HCT116 (cell line): ENCODE measurements around the gene SGIP1. TPM values are rescaled to one million over a fixed set of nuclear protein-coding genes. Genes with fewer than 3 reads are reported as not detected.

Experiments
- ATAC-seq: fragments of 200-7000 bp; cut with Tn5 transposase; 2 replicates; pipeline ENCODE4 v1.9.1; 2020; ENCODE audit warnings: mild to moderate bottlenecking, moderate library complexity
- BruUV-seq: library from RNA; stranded (reverse); fragments of 400-500 nt; replicated peaks from 2 replicates; lab custom pipeline; 2021; lab: Mats Ljungman, UMichigan
- CTCF ChIA-PET: fragments of 300-600 bp; sonication (Branson Sonifier 250); formaldehyde crosslinking; loops from one replicate; lab custom pipeline; 2021; ENCODE audit warnings: antibody characterized with exemption; lab: Charles Lee
- POLR2A ChIA-PET: fragments of 300-600, 350-600 bp; sonication (Branson Sonifier 250); formaldehyde crosslinking; loops from one replicate; lab custom pipeline; 2021; ENCODE audit warnings: antibody characterized with exemption; lab: Charles Lee
- RAD21 ChIA-PET, 2 experiments: fragments of 300-600 bp; sonication (Branson Sonifier 250); formaldehyde crosslinking; loops; one replicate each; lab custom pipeline; 2023; ENCODE audit warnings: low total read pairs in 2 of 2; ENCODE audit not compliant: uncharacterized antibody in 2 of 2, unreplicated experiment in 2 of 2, low non-redundant PET in 1 of 2; lab: Charles Lee
- DNase-seq: peaks from one replicate; pipeline ENCODE4 v3.0.0-alpha.2; 2010; ENCODE audit warnings: low read depth, low spot score
- H2AFZ ChIP-seq: fragments of 200-600 bp; shearing (Covaris generic), sonication (generic); 2 replicates; pipeline ENCODE4 v1.6.1; 2017; ENCODE audit warnings: low read depth, mixed run types, mixed read lengths, antibody characterized with exemption, low read length; ENCODE audit not compliant: poor library complexity, severe bottlenecking
- H3K27ac ChIP-seq: 2 replicates; pipeline ENCODE4 v1.5.1; 2012; ENCODE audit warnings: low read depth, low read length
- H3K27me3 ChIP-seq: fragments of 200-600 bp; sonication (generic); 2 replicates; pipeline ENCODE4 v1.6.1; 2016; ENCODE audit warnings: mixed run types, low read length, mixed read lengths; ENCODE audit not compliant: insufficient read depth
- H3K36me3 ChIP-seq, 2 experiments: fragments of 200-500 bp in 1 of 2; fragments of 200-600 bp in 1 of 2; sonication (Bioruptor generic) in 1 of 2; sonication (generic) in 1 of 2; 2 replicates each; pipeline versions ENCODE4 v1.5.1 to v1.6.1; 2014 to 2016; ENCODE audit warnings: low read length in 2 of 2, inconsistent platforms in 1 of 2, mixed read lengths in 1 of 2, mixed run types in 1 of 2; ENCODE audit not compliant: insufficient read depth in 2 of 2, control insufficient read depth in 1 of 2
- H3K4me1 ChIP-seq, 2 experiments: fragments of 200-600 bp in 1 of 2; sonication (generic) in 1 of 2; 2 replicates each; pipeline versions ENCODE4 v1.5.1 to v1.6.1; 2012 to 2017; ENCODE audit warnings: low read length in 2 of 2, inconsistent platforms in 1 of 2, mild to moderate bottlenecking in 1 of 2, mixed read lengths in 1 of 2, mixed run types in 1 of 2, moderate library complexity in 1 of 2; ENCODE audit not compliant: insufficient read depth in 2 of 2, control insufficient read depth in 1 of 2
- H3K4me2 ChIP-seq: fragments of 200-600 bp; sonication (generic); 2 replicates; pipeline ENCODE4 v1.6.1; 2017; ENCODE audit warnings: mixed run types, low read length, mixed read lengths
- H3K4me3 ChIP-seq, 2 experiments: fragments of 200-600 bp in 1 of 2; sonication (generic) in 1 of 2; replicated peaks in 1 of 2; 2 replicates each; pipeline ENCODE4 v1.5.1; 2011 to 2016; ENCODE audit warnings: low read length in 2 of 2, control low read depth in 1 of 2, low read depth in 1 of 2, mild to moderate bottlenecking in 1 of 2, mixed read lengths in 1 of 2, mixed run types in 1 of 2
- H3K79me2 ChIP-seq: fragments of 200-600 bp; sonication (generic); 2 replicates; pipeline ENCODE4 v1.6.1; 2017; ENCODE audit warnings: mild to moderate bottlenecking, mixed run types, low read length, moderate library complexity, mixed read lengths; ENCODE audit not compliant: insufficient read depth
- H3K9ac ChIP-seq: fragments of 200-600 bp; sonication (generic); 2 replicates; pipeline ENCODE4 v1.6.1; 2016; ENCODE audit warnings: low read length, mixed read lengths
- H3K9me2 ChIP-seq: fragments of 200-600 bp; sonication (generic), shearing (Covaris generic); 2 replicates; pipeline ENCODE4 v1.6.1; 2017; ENCODE audit warnings: mixed run types, mild to moderate bottlenecking, moderate library complexity; ENCODE audit not compliant: insufficient read depth
- H3K9me3 ChIP-seq, 2 experiments: fragments of 200-500 bp in 1 of 2; fragments of 200-600 bp in 1 of 2; sonication (Bioruptor generic) in 1 of 2; sonication (generic) in 1 of 2; 2 replicates each; pipeline ENCODE4 v1.6.1; 2014 to 2017; ENCODE audit warnings: low read length in 2 of 2, mixed read lengths in 2 of 2, inconsistent platforms in 1 of 2, low read depth in 1 of 2, mild to moderate bottlenecking in 1 of 2, mixed run types in 1 of 2, moderate library complexity in 1 of 2; ENCODE audit not compliant: control insufficient read depth in 1 of 2, insufficient read depth in 1 of 2
- H4K20me1 ChIP-seq: fragments of 200-600 bp; sonication (generic), shearing (Covaris generic); 2 replicates; pipeline ENCODE4 v1.6.1; 2017; ENCODE audit warnings: mixed run types, mild to moderate bottlenecking, moderate library complexity; ENCODE audit not compliant: insufficient read depth
- ATF3 ChIP-seq: IDR thresholded peaks from 2 replicates; pipeline ENCODE4 v1.6.1; 2012
- CBX3 ChIP-seq: IDR thresholded peaks from 2 replicates; pipeline ENCODE4 v1.6.1; 2012; ENCODE audit warnings: low read depth
- CEBPB ChIP-seq: IDR thresholded peaks from 2 replicates; pipeline ENCODE4 v1.6.1; 2012; ENCODE audit warnings: low read depth
- ELF1 ChIP-seq: IDR thresholded peaks from 2 replicates; pipeline ENCODE4 v1.6.1; 2012; ENCODE audit warnings: low read depth, borderline replicate concordance
- EZH2 ChIP-seq: fragments of 200-600 bp; sonication (generic); IDR thresholded peaks from 2 replicates; pipeline ENCODE4 v1.6.1; 2017; ENCODE audit warnings: antibody characterized with exemption, mixed run types
- EZH2phosphoT487 ChIP-seq: fragments of 200-600 bp; IDR thresholded peaks from 2 replicates; pipeline ENCODE4 v1.6.1; 2018; ENCODE audit warnings: antibody characterized with exemption, borderline replicate concordance
- FOSL1 ChIP-seq: IDR thresholded peaks from 2 replicates; pipeline ENCODE4 v1.6.1; 2012; ENCODE audit warnings: low read depth
- JUND ChIP-seq: IDR thresholded peaks from 2 replicates; pipeline ENCODE4 v1.6.1; 2012
- RAD21 ChIP-seq: IDR thresholded peaks from 2 replicates; pipeline ENCODE4 v1.6.1; 2012; ENCODE audit warnings: low read depth, mild to moderate bottlenecking
- REST ChIP-seq: IDR thresholded peaks from 2 replicates; pipeline ENCODE4 v1.6.1; 2012; ENCODE audit warnings: low read depth
- SIN3A ChIP-seq: IDR thresholded peaks from 2 replicates; pipeline ENCODE4 v1.6.1; 2012; ENCODE audit warnings: low read depth
- SP1 ChIP-seq: IDR thresholded peaks from 2 replicates; pipeline ENCODE4 v1.6.1; 2012; ENCODE audit warnings: low read depth
- SRF ChIP-seq: IDR thresholded peaks from 2 replicates; pipeline ENCODE4 v1.6.1; 2012; ENCODE audit warnings: low read depth
- TCF7L2 ChIP-seq: IDR thresholded peaks from 2 replicates; pipeline ENCODE4 v1.7.0; 2011; ENCODE audit warnings: borderline replicate concordance, inconsistent platforms; ENCODE audit not compliant: insufficient read depth, insufficient read length; ENCODE audit errors: extremely low read depth
- YY1 ChIP-seq: IDR thresholded peaks from 2 replicates; pipeline ENCODE4 v1.6.1; 2011; ENCODE audit warnings: low read length, low read depth, moderate library complexity, mild to moderate bottlenecking; ENCODE audit not compliant: insufficient replicate concordance; ENCODE audit errors: extremely low read depth
- ZBTB33 ChIP-seq: IDR thresholded peaks from 2 replicates; pipeline ENCODE4 v1.6.1; 2011; ENCODE audit warnings: mild to moderate bottlenecking, low read length, moderate library complexity; ENCODE audit not compliant: insufficient replicate concordance; ENCODE audit errors: extremely low read depth
- ZFX ChIP-seq: fragments of 450-650 bp; IDR thresholded peaks from 2 replicates; pipeline ENCODE4 v1.6.1; 2017
- ZNF274 ChIP-seq: fragments of 200-500 bp; sonication (Bioruptor generic); IDR thresholded peaks from 2 replicates; pipeline ENCODE4 v1.6.1; 2014; ENCODE audit warnings: mild to moderate bottlenecking, low read depth, low read length, inconsistent platforms
- intact Hi-C: fragments of 100-400 bp; cut with micrococcal nuclease; formaldehyde crosslinking; loops from 2 replicates; pipeline ENCODE4 v1.10.0; 2022
- total RNA-seq: library from RNA; stranded (reverse); gene quantifications from one replicate; pipeline ENCODE4 v1.2.1, GENCODE V29; 2021; ENCODE audit not compliant: unreplicated experiment
- TF ChIP-seq, protein P1 (sequence below), 3 experiments: fragments of 200-600 bp in 1 of 3; sonication (generic) in 1 of 3; IDR thresholded peaks in 2 of 3; conservative IDR thresholded peaks in 1 of 3; 2 replicates each; pipeline ENCODE4 v1.5.1; 2012 to 2017; ENCODE audit warnings: low read depth in 2 of 3, low read length in 2 of 3, antibody characterized with exemption in 1 of 3, borderline replicate concordance in 1 of 3, control low read depth in 1 of 3, mild to moderate bottlenecking in 1 of 3, mixed read lengths in 1 of 3, mixed run types in 1 of 3, moderate library complexity in 1 of 3; ENCODE audit not compliant: insufficient read depth in 1 of 3
- TF ChIP-seq, protein P2 (sequence below): IDR thresholded peaks from 2 replicates; pipeline ENCODE4 v1.6.1; 2012

SGIP1 gene
- total RNA-seq, 1 experiment from 2014 or later = 0.15 TPM

GRCh38 chr1:66728021-66728420, 194.1 kb downstream of the SGIP1 start:
- H3K4me3 ChIP-seq = no peak overlapping the region
- intact Hi-C loops = loop anchor here (5.0 to 10.0 kb wide), 2 partner anchors 226 to 773 kb away; no protein-coding TSS in a partner anchor
- H3K79me2 ChIP-seq = no peaks in the 10 kb centered on the region
- ChIA-PET CTCF (no interaction called here), RAD21 (no interaction called here), POLR2A (no interaction called here)
- no peaks in the 10 kb centered on the region for H3K27me3 ChIP-seq
- H4K20me1 ChIP-seq = no peaks in the 10 kb centered on the region
- no peaks in the 10 kb centered on the region for H3K9me2 ChIP-seq
- no peak overlapping the region for H3K27ac ChIP-seq
- no peak overlapping the region for H3K4me2 ChIP-seq
- no peak overlapping the region for H2AFZ ChIP-seq
- ATAC-seq (no peak), DNase-seq (no peak)
- no TSS peak for BruUV-seq
- peaks cover 0 to 6% of the 10 kb centered on the region in 2 experiments; a peak in 1 of 4 replicates for H3K4me1 ChIP-seq
- no peak overlapping the region for H3K9ac ChIP-seq
- H3K36me3 ChIP-seq = no peaks in the 10 kb centered on the region
- TF ChIP-seq SIN3A (no peak), SP1 (no peak), ZBTB33 (no peak), SRF (no peak), CBX3 (no peak), JUND (no peak), TCF7L2 (no peak), ELF1 (no peak), ZFX (no peak), ATF3 (no peak), FOSL1 (no peak), REST (no peak), YY1 (no peak), EZH2 (no peak), CEBPB (no peak), EZH2phosphoT487 (no peak), RAD21 (no peak), ZNF274 (no peak)
- TF ChIP-seq, protein P1, sequence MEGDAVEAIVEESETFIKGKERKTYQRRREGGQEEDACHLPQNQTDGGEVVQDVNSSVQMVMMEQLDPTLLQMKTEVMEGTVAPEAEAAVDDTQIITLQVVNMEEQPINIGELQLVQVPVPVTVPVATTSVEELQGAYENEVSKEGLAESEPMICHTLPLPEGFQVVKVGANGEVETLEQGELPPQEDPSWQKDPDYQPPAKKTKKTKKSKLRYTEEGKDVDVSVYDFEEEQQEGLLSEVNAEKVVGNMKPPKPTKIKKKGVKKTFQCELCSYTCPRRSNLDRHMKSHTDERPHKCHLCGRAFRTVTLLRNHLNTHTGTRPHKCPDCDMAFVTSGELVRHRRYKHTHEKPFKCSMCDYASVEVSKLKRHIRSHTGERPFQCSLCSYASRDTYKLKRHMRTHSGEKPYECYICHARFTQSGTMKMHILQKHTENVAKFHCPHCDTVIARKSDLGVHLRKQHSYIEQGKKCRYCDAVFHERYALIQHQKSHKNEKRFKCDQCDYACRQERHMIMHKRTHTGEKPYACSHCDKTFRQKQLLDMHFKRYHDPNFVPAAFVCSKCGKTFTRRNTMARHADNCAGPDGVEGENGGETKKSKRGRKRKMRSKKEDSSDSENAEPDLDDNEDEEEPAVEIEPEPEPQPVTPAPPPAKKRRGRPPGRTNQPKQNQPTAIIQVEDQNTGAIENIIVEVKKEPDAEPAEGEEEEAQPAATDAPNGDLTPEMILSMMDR (IDR thresholded peaks at IDR 0.05 in 2 of 3, conservative IDR thresholded peaks at IDR 0.05 in 1 of 3; ENCODE audit: borderline replicate concordance in 1 of 3, insufficient read depth in 1 of 3, low read depth in 2 of 3, low read length in 2 of 3) = no peak
- TF ChIP-seq, protein P2, sequence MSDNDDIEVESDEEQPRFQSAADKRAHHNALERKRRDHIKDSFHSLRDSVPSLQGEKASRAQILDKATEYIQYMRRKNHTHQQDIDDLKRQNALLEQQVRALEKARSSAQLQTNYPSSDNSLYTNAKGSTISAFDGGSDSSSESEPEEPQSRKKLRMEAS = no peak
- no peaks in the 10 kb centered on the region for H3K9me3 ChIP-seq
